PFSK-1 (cell line): Measurements from ENCODE around the gene CSF1R.

Experiments
- SIN3A ChIP-seq: IDR thresholded peaks from 2 replicates; pipeline ENCODE4 v1.6.1; 2012; ENCODE audit warnings: mild to moderate bottlenecking, low read length, moderate library complexity, borderline replicate concordance; ENCODE audit not compliant: insufficient read depth
- TAF1 ChIP-seq: IDR thresholded peaks from 2 replicates; pipeline ENCODE4 v1.6.1; 2012; ENCODE audit warnings: low read length, control low read depth, borderline replicate concordance; ENCODE audit not compliant: insufficient read depth
- TF ChIP-seq, protein P1 (sequence below), 2 experiments: IDR thresholded peaks; 2 replicates each; pipeline versions ENCODE4 v1.6.1 to v1.8.0; 2011 to 2012; ENCODE audit warnings: low read depth in 2 of 2, low read length in 2 of 2, control low read depth in 1 of 2, inconsistent platforms in 1 of 2, mild to moderate bottlenecking in 1 of 2, moderate library complexity in 1 of 2; ENCODE audit not compliant: insufficient read depth in 1 of 2

GRCh38 chr5:150023136-150023535 is 63.2 kb downstream of the CSF1R start:
- TF ChIP-seq TAF1 (no peak), SIN3A (no peak)
- TF ChIP-seq, protein P1, sequence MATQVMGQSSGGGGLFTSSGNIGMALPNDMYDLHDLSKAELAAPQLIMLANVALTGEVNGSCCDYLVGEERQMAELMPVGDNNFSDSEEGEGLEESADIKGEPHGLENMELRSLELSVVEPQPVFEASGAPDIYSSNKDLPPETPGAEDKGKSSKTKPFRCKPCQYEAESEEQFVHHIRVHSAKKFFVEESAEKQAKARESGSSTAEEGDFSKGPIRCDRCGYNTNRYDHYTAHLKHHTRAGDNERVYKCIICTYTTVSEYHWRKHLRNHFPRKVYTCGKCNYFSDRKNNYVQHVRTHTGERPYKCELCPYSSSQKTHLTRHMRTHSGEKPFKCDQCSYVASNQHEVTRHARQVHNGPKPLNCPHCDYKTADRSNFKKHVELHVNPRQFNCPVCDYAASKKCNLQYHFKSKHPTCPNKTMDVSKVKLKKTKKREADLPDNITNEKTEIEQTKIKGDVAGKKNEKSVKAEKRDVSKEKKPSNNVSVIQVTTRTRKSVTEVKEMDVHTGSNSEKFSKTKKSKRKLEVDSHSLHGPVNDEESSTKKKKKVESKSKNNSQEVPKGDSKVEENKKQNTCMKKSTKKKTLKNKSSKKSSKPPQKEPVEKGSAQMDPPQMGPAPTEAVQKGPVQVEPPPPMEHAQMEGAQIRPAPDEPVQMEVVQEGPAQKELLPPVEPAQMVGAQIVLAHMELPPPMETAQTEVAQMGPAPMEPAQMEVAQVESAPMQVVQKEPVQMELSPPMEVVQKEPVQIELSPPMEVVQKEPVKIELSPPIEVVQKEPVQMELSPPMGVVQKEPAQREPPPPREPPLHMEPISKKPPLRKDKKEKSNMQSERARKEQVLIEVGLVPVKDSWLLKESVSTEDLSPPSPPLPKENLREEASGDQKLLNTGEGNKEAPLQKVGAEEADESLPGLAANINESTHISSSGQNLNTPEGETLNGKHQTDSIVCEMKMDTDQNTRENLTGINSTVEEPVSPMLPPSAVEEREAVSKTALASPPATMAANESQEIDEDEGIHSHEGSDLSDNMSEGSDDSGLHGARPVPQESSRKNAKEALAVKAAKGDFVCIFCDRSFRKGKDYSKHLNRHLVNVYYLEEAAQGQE (IDR thresholded peaks at IDR 0.05; ENCODE audit: insufficient read depth in 1 of 2, low read depth in 2 of 2, low read length in 2 of 2) = no peak
